ENCODE measurements around the gene EBF4.

DNA sequence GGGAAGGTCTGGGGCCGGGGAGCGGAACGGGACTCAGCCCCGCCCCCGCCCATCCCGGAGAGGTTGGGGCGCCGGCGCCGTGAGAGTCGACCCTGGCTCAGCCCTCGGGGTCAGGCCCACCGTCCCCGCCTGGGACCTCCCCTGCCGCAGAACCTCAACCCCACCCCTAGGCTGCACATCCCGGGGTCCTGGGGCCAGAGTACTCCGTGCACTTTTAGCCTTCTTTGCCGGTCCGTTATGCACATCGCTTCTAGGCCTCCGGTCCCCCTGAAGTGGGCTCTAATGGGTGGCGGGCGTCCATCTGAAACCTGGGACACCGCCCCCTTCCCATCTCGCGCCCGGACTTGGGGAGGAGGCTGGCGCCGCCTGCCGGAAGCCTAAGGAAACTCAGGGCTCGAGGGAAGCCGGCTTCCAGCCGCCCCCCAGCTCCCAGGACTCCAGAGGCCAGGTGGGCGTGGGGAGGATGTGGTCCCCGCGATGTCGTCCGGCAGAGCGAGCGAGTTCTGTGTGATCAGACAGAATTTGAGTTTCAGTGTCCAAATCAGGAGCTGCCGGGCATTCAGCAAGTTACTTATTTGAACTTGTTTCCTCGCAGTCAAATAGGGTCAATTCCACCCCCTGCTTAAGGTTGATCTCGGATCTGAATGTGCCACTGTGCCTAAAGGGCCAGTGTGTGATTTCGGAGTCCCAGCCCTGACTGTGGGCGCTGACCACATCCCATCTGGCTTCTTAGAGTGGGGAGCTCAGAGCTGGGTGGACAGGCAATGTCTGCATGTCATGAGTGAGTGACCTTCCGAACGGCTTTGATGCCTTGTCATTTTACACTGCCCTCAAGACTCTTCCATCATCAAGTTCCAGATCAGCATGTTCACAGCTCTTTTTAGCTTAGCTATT lies 60.2 kb downstream of the EBF4 start:
- TF ChIP-seq POLR2AphosphoS5 (IDR thresholded peaks at IDR 0.05; ENCODE audit: low read depth, low read length): no peak
- no peak for TF ChIP-seq POLR2A (IDR thresholded peaks at IDR 0.05; ENCODE audit: low read depth, low read length)
- no peak for TF ChIP-seq TAF1 (IDR thresholded peaks at IDR 0.05; ENCODE audit: borderline replicate concordance, low read depth, low read length)
